Ramos (cell line): ENCODE results near the gene QPRT.
"Not testable (repeated sequence)": the region's sequence is repeated elsewhere in the genome, so short reads cannot be mapped to it uniquely, and the experiment has no call there.

ENCODE experiments used
- in situ Hi-C: fragments of 300-500 bp; cut with MboI; formaldehyde crosslinking; loops from one replicate; pipeline ENCODE4 v1.14.3; 2022; ENCODE audit warnings: low sequenced_read_pairs; ENCODE audit not compliant: unreplicated experiment

The QPRT gene

GRCh38 chr16:29678691-29679267 is at the start of gene QPRT:
Gene QPRT (plus strand): TSS chr16:29679180. CDS start chr16:29679198, 18 bp downstream.
- in situ Hi-C loops, result no loop called here

DNA sequence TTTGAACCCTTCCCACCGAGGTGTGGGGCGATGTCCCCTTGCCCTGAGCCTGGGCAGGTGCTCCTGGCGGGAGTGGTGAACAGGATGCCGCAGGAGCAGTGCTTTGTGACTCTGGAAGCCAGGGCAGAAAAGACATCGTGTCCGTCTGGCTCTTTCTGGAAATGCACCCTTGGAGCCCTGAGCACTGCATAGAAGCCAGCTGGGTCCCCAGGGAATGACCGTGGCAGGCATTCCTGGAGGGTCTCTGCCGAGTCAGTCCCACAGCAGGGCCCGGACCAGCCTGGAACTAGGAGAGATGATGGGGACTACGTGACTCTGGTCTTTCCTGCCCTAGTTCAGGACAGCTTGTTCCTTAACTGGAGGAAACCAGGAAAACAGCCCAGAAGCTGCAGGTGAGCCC is 49.7 kb upstream of the QPRT start:
- in situ Hi-C loops, result not testable (repeated sequence)

- in situ Hi-C loops, result not testable (repeated sequence)
These were observed 47.3 kb upstream of the QPRT start for GRCh38 chr16:29631658-29632057.

GRCh38 chr16:29635902-29636301 is 43.1 kb upstream of the QPRT start:
- in situ Hi-C loops, result not testable (repeated sequence)

DNA sequence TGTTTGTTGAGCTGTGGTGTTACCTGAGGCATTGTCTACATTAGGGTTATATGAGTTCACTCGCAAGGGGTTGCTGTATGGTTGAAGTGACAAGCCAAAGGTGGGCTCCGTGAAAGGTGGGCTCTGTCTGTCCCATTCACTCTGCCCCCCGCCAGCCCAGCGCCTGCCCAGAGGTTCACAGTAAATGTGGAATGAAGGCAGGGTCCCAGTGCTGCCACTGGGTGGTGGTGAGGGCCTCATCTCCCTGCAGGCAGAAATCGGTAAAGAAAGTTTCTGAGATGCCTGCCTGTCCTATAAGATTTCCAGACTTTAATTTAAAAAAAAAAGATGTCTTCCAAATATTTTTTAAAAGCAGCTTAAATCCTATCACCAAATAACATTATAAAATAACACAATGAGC is 42.6 kb upstream of the QPRT start:
- in situ Hi-C loops, result not testable (repeated sequence)

DNA sequence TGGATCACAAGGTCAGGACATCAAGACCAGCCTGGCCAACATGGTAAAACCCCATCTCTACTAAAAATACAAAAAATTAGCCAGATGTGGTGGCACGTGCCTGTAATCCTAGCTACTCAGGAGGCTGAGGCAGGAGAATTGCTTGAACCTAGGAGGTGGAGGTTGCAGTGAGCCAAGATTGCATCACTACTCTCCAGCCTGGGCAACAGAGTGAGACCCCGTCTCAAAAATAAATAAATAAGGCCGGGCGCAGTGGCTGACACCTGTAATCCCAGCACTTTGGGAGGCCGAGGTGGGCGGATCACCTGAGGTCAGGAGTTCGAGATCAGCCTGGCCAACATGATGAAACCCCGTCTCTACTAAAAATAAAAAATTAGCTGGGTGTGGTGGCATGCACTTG is 40.2 kb upstream of the QPRT start:
- in situ Hi-C loops, result not testable (repeated sequence)

- in situ Hi-C loops, result no loop called here
These were observed 37.4 kb upstream of the QPRT start for GRCh38 chr16:29641561-29641960.

GRCh38 chr16:29643596-29643995 is 35.4 kb upstream of the QPRT start:
- in situ Hi-C loops, result no loop called here

DNA sequence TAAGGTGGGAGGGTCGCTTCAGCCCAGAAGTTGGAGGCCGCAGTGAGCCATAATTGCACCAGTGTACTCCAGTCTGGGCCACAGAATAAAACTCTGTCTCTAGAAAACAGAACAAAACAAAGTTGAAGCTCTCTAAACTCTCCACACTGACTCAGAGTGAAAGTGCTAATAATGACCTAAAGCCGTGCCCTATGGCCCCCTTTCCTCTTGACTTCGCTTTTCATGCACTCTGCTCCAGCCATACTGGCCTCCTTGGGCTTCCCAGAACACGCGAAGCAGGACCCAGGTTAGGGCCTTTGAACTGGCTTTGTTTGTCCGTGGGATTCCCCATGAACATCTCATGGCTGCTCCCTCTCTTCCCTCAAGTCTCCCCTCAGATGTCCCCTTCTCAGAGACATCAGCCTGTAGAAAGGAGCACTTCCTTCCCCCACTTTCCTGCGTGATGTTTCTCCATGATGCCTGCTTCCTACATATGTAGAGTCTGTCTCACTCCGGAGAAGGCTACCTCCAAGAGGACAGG is 34.6 kb upstream of the QPRT start:
- in situ Hi-C loops, result no loop called here

DNA sequence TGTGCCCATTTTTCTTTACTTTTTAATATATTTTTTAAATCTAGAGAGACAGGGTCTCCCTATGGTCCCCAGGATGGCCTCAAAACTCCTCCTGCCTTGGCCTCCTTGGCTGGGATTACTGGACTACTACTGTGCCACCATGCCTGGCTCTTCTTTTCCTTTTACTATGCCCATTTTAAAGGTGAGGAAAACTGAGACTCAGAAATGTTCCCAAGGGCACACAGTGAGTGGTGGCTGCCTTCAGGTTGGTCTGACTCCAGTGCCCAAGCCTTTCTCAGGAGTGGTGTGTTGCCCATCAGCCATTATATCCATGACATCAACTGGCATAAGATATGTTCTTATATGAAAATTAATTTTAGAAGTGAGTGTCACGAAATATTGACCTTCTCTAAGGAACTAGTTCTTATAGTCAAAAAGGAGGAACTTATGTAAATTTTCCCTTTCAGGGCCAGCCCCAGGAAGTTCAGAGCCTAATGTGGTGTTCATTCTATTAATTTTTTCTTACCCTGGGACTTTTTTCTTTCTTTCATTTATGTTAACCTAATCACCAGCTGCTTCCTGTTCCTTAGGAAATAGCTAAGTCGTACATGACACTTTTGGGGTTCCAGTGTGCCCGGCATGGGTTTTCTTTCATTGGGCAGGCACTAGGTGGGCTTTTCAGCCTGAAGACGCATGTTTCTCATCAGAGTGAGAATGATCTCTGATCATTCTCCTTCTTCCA is 33.8 kb upstream of the QPRT start:
- in situ Hi-C loops, result no loop called here

DNA sequence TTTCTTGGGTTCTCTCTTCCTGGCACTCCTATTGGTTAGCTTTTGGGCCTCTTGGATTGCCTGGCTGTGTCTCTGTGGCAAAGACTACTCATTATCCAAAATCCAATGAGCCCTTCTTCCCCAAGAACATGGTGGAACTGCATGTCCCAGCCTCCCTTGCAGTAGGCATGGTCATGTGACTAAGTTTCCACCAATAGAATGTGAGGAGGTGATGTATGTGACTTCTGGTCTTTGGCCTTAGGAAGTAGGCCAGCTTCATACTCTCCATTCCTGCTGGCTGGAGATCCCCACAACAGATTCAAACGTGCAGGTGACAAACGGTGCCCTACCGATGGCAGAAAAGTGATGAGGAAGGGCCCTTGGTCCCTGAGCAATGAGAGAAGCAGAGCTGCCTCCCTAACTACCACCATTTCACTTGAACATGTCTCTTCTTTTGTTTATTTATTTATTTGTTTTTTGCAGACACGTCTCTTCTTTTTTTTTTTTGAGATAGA is 33.2 kb upstream of the QPRT start:
- in situ Hi-C loops, result no loop called here

- in situ Hi-C loops, result no loop called here
These were observed 32.0 kb upstream of the QPRT start for GRCh38 chr16:29646947-29647346.

DNA sequence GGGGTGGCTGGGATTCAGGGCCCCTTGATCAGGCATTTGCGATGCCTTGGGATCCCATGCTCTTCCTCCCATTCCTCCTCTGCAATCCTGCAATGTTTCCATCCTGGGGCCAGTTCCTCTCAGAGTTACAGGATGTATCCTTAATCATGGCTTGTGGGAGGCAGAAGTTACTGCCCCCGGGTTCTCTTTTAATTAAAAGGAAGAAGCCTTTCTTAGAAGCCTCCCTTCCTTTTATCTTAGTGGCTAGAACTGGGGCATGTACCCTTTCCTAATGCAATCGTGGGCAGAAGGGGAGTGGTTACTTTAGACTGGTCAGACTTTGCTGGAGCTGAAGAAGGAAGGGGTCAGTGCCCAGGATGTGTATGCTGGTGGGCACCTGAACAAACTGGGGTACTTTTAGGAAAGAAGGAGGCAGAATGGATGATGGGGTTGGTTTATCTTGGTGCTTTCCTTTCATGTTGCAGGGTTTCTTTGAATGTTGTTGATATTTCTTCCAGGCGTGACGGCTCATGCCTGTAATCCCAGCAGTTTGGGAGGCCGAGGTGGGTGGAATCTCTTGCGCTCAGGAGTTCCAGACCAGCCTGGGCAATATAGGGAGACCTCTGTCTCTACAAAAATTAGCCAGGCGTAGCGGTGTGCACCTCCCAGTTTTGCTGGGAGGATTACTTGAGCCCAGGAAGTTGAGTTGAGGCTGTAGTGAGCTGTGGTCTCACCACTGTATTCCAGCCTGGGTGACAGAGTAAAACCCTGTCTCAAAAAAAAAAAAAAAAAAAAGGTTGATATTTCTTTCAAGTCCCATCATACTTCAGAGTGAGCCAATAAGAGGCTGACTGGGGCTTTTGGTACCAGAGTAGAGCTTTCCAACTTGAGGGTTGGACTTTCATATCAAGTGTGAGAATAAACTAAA is 29.1 kb upstream of the QPRT start:
- in situ Hi-C loops, result no loop called here

GRCh38 chr16:29650771-29651170 is 28.2 kb upstream of the QPRT start:
- in situ Hi-C loops, result no loop called here

DNA sequence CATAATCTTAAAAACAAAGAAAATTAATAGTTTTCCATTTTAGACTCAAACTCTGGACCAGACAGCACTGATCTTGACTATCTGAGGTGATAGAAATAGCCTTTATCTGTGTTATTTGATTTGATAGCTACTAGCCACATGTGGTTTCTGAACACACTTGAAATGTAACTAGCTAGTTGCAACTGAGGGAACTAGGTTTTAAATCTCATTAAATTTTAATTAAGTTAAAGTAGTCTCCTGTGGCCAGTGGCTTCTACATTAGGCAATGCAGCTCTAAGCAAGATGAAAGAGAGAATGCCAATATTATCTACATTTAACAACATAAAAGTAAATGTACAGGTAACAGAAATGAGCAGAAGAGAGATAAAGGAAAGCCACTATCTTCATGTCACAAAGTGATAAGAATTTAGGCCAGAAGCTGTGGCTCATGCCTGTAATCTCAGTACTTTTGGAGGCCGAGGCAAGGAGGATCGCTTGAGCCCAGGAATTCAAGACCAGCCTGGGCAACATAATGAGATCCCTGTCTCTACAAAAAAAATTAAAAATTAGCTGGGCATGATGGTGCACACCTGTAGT is 27.1 kb upstream of the QPRT start:
- in situ Hi-C loops, result no loop called here

DNA sequence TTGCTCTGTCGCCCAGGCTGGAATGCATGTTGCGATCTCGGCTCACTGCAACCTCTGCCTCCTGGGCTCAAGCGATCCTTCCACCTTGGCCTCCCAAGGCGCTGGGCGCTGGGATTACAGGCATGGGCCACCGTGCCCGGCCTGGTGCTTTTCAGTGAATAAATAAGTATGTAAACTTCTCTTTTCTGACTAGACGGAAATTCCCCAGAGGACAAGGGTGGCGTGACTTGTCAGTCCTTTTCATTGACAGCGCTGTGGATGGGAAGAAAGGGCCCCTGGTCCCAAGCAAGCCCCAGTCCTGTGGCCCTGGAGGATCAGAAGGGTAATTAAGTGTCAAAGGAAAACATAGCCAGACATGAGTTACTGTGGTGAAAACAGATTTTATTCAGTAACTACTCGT is 25.5 kb upstream of the QPRT start:
- in situ Hi-C loops, result no loop called here

GRCh38 chr16:29653890-29654289 is 25.1 kb upstream of the QPRT start:
- in situ Hi-C loops, result not testable (repeated sequence)

DNA sequence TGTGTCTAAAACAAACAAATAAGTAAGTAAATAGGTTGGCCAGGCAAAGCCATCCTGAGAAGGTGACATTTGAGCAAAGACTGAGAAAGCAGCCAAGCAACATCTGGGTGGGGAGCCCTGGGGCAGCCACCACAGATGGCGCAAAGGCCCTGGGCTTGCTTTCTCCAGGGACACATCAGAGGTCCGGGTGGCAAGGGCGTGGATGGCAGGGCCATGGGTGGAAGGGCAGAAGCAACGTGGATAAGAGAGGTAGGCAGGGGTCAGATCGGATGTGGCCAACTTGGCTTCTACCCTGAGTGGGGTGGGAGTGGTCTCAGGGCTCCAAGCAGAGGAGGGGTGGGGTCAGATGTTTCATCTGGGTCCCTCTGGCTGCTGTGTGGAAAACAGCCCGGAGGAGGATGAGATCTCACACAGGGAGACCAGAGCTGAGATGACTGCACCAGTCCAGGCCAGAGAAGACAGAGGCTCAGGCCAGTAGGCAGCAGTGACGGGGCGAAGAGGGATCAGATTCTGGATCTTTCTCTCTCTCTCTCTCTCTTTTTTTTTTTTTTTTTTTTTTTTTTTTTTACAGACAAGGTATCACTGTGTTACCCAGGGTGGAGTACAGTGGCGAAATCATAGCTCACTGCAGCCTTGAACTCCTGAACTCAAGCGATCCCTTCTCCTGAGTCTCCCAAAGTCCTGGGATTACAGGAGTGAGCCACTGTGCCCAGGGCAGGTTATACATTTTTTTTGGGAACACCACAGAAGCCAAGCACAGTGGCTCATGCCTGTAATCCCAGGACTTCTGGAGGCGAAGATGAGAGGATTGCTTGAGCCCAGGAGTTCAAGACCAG is 22.1 kb upstream of the QPRT start:
- in situ Hi-C loops, result no loop called here

- in situ Hi-C loops, result no loop called here
These were observed 20.3 kb upstream of the QPRT start for GRCh38 chr16:29658705-29659104.
